Motor neuron (in vitro differentiated cells): ENCODE data around the gene KLF6. TPM values are rescaled to one million over a fixed set of nuclear protein-coding genes. Genes with fewer than 3 reads are reported as not detected.

Source experiments
- ATAC-seq, 8 experiments: fragments of 200-7000 bp; cut with Tn5 transposase; replicated peaks in 6 of 8; 2 replicates each; pipeline ENCODE4 v1.8.0; 2021; ENCODE audit warnings: mild to moderate bottlenecking in 8 of 8, moderate library complexity in 8 of 8
- H3K27ac ChIP-seq, 2 donors: fragments of 250-450 bp; sonication (Bioruptor Pico); 2 replicates each; pipeline ENCODE4 v1.9.0; 2021; ENCODE audit warnings: antibody characterized with exemption in 2 of 2, mild to moderate bottlenecking in 2 of 2, moderate library complexity in 1 of 2
- H3K4me1 ChIP-seq, 2 donors: fragments of 250-450 bp; sonication (Bioruptor Pico); replicated peaks in 1 of 2; 2 replicates each; pipeline ENCODE4 v1.6.1; 2021; ENCODE audit warnings: antibody characterized with exemption in 2 of 2, mild to moderate bottlenecking in 2 of 2, moderate library complexity in 1 of 2
- H3K4me3 ChIP-seq, 5 donors: fragments of 250-450 bp; sonication (Bioruptor Pico); 2 replicates each; pipeline ENCODE4 v1.9.0; 2021; ENCODE audit warnings: antibody characterized with exemption in 5 of 5, mild to moderate bottlenecking in 5 of 5, moderate library complexity in 4 of 5
- WGBS, 10 experiments: fragments of 450-650 bp; shearing (Covaris generic); methylation state at CpG; one replicate each; pipeline ENCODE4 v1.0.0; 2022; 5-methylcytosine and 5-hydroxymethylcytosine counted together
- in situ Hi-C, 9 experiments: fragments of 400-800 bp; cut with MboI; loops; one replicate each; pipeline ENCODE4 v1.15.0; 2021; ENCODE audit warnings: low sequenced_read_pairs in 9 of 9, low pct_unique_long_range_greater_than_20kb in 2 of 9; ENCODE audit not compliant: unreplicated experiment in 9 of 9
- total RNA-seq, 8 experiments: library from RNA; unstranded; fragments of 300-600 nt; gene quantifications; 2 replicates each; pipeline versions ENCODE4 v1.2.3 to v1.2.4, GENCODE V29; 2022

Gene KLF6
- total RNA-seq, 8 experiments from 2014 or later = 7.9 to 30.7 (median 23.7) TPM

- WGBS, 10 experiments = 15 to 100% (median 68%) methylated on average over 1 to 5 of the region's 6 CpGs; no CpG with 5 or more reads in 3 of the 10 experiments
- in situ Hi-C loops = loop anchor here in 1 of 9 experiments (25.0 kb wide), 1 partner anchor 503 kb away; no protein-coding TSS in a partner anchor
- peak in 1 of 8 experiments; percentile 19 for ATAC-seq
- peaks cover 27 to 41% of the 10 kb centered on the region in 2 donors for H3K4me1 ChIP-seq
- H3K27ac ChIP-seq = no peak overlapping the region
- H3K4me3 ChIP-seq = no peak overlapping the region
Observed at GRCh38 chr10:3765146-3765545, 19.9 kb downstream of the KLF6 start.

GRCh38 chr10:3764626-3765112 lies 20.3 kb downstream of the KLF6 start:
- 40 to 100% (median 90%) methylated on average over 1 to 4 of the region's 5 CpGs; no CpG with 5 or more reads in 3 of the 10 experiments for WGBS, 10 experiments
- H3K4me1 ChIP-seq = peaks cover 27 to 41% of the 10 kb centered on the region in 2 donors
- in situ Hi-C loops = loop anchor here in 1 of 9 experiments (25.0 kb wide), 1 partner anchor 502 kb away; no protein-coding TSS in a partner anchor
- no peak overlapping the region for H3K4me3 ChIP-seq
- ATAC-seq = no peak
- H3K27ac ChIP-seq = no peak overlapping the region

GRCh38 chr10:3763852-3764625 lies 21.0 kb downstream of the KLF6 start:
- peaks cover 27 to 41% of the 10 kb centered on the region in 2 donors for H3K4me1 ChIP-seq
- H3K27ac ChIP-seq = no peak overlapping the region
- WGBS, 10 experiments = 35 to 97% (median 74%) methylated on average over 3 to 6 of the region's 8 CpGs
- H3K4me3 ChIP-seq = no peak overlapping the region
- in situ Hi-C loops = loop anchor here in 1 of 9 experiments (25.0 kb wide), 1 partner anchor 502 kb away; no protein-coding TSS in a partner anchor
- ATAC-seq = peak in 1 of 8 experiments; percentile 36

- Histone ChIP-seq H3K4me1 (peaks cover 27 to 41% of the 10 kb centered on the region in 2 donors), H3K4me3 (no peak overlapping the region), H3K27ac (no peak overlapping the region)
- WGBS, 10 experiments = 70 to 100% (median 85%) methylated on average over 1 to 15 of the region's 20 CpGs; no CpG with 5 or more reads in 2 of the 10 experiments
- in situ Hi-C loops = loop anchor here in 1 of 9 experiments (25.0 kb wide), 1 partner anchor 501 kb away; no protein-coding TSS in a partner anchor
- ATAC-seq = no peak
Observed at GRCh38 chr10:3763035-3763456, 22.0 kb downstream of the KLF6 start.

DNA sequence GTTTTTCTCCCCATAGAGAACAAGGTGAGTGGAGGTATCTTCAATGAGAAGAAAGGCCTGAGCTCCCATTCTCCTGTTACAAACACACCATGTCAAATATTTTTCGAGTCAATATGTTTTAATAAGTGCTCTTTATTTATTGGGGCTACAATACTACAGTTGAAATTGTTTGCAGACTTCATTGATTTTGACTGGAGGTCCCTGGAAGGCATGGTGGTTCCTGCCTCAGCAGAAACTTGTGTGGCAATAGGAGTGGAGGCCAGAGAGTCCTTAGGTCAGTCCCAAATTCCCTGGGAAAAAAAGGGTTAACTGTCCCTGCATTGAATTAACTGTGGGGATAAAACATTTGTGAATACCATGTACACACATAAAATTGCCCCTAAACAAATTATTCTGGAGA lies 22.7 kb downstream of the KLF6 start:
- 40 to 100% (median 62%) methylated on average over 1 of the region's 1 CpG; no CpG with 5 or more reads in 4 of the 10 experiments for WGBS, 10 experiments

GRCh38 chr10:3761904-3762303 lies 23.1 kb downstream of the KLF6 start:
- in situ Hi-C loops = loop anchor here in 1 of 9 experiments (25.0 kb wide), 1 partner anchor 500 kb away; no protein-coding TSS in a partner anchor
- WGBS, 10 experiments = 0 to 93% (median 51%) methylated on average over 1 to 5 of the region's 5 CpGs; no CpG with 5 or more reads in 1 of the 10 experiments
- peaks cover 27 to 40% of the 10 kb centered on the region in 2 donors for H3K4me1 ChIP-seq
- no peak for ATAC-seq
- no peak overlapping the region for H3K27ac ChIP-seq
- H3K4me3 ChIP-seq = no peak overlapping the region

More for the DNA sequence above, 22.7 kb downstream of the KLF6 start:
- no peak overlapping the region for H3K27ac ChIP-seq
- ATAC-seq = no peak
- in situ Hi-C loops = loop anchor here in 1 of 9 experiments (25.0 kb wide), 1 partner anchor 500 kb away; no protein-coding TSS in a partner anchor
- no peak overlapping the region for H3K4me3 ChIP-seq
- peaks cover 27 to 41% of the 10 kb centered on the region in 2 donors for H3K4me1 ChIP-seq

DNA sequence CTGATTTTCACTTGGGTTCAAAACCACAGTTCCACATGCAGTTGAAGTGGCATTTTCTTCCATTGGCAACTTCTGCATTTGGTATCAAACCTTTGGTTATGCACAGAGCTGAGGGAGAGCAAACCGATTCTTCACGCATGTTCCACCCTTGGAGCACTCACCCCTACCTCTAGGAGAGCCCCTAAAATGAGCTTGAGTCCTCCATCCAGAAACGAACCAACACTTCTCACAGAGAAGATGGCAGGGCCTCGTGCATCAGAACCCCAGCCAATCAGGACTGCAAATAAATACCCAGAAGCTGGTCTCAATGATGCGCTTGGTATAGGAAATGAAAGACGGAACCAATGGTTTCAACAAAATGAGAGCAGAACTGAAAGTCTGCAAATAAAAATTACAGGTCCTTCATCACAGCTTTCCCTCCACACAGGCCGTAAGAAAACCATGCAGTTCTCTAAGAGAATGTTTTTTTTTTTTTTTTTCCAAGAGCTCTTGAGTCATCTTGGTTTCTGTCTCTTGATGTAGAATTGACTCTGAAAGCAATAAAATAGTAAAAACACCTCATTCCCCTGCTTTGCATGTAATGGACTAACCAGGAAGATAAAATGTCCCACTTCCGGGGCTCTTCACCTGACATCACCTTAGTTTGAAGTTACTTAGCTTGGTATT lies 23.9 kb downstream of the KLF6 start:
- WGBS, 10 experiments = 72 to 100% (median 94%) methylated on average over 1 to 8 of the region's 8 CpGs; no CpG with 5 or more reads in 1 of the 10 experiments
- H3K4me1 ChIP-seq = peaks cover 22 to 33% of the 10 kb centered on the region in 2 donors
- no peak overlapping the region for H3K27ac ChIP-seq
- ATAC-seq = peak in 1 of 8 experiments; percentile 32
- H3K4me3 ChIP-seq = no peak overlapping the region
- in situ Hi-C loops = loop anchor here in 1 of 9 experiments (25.0 kb wide), 1 partner anchor 499 kb away; no protein-coding TSS in a partner anchor

DNA sequence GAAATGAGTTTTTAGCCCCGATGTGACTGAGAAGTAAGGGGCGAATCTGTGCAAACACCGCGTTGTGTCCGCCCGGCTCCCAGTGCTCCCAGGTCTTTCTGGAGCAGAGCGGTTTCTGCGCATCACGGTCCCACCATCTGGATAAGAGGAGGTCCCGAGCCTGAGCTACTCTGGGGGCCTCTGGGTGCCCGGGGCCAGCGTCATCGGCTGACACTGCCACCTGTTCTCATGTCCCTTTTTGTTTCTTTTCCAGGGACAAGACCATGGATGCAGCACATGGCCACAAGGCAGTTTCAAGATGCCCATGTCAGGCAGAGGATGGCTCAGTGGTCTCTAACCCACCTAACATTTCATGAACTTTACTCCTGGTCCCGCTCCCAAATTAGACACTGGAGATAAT lies 24.9 kb downstream of the KLF6 start:
- Histone ChIP-seq H3K4me1 (peaks cover 22 to 29% of the 10 kb centered on the region in 2 donors), H3K27ac (no peak overlapping the region), H3K4me3 (no peak overlapping the region)
- WGBS, 10 experiments = 88 to 100% (median 96%) methylated on average over 1 to 9 of the region's 14 CpGs; no CpG with 5 or more reads in 2 of the 10 experiments
- no peak for ATAC-seq
- in situ Hi-C loops = loop anchor here in 1 of 9 experiments (25.0 kb wide), 1 partner anchor 498 kb away; no protein-coding TSS in a partner anchor

DNA sequence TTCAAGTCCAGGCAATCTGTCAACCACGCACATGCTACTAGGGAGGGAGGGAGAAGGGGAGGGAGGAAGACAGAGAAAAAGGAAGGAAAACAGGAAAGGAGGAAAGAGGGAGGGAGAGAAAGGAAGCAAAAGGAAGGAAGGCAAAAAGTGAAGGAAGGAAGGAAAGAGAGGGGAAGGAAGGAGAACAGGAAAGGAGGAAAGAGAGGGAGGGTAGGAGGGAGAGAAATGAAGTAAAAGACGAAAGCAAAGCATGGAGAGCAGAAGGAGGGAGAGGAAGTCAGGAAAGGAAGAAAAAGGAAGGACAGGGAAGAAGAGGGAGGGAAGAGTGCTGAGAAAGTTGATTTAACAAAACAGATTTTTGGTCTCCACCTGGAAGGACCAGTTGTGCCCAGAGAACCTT lies 25.6 kb downstream of the KLF6 start:
- WGBS, 10 experiments = 80 to 97% (median 92%) methylated on average over 1 to 2 of the region's 2 CpGs; no CpG with 5 or more reads in 2 of the 10 experiments
- in situ Hi-C loops = loop anchor here in 1 of 9 experiments (25.0 kb wide), 1 partner anchor 497 kb away; no protein-coding TSS in a partner anchor
- Histone ChIP-seq H3K4me3 (no peak overlapping the region), H3K27ac (no peak overlapping the region), H3K4me1 (peaks cover 21 to 26% of the 10 kb centered on the region in 2 donors)
- ATAC-seq = no peak

DNA sequence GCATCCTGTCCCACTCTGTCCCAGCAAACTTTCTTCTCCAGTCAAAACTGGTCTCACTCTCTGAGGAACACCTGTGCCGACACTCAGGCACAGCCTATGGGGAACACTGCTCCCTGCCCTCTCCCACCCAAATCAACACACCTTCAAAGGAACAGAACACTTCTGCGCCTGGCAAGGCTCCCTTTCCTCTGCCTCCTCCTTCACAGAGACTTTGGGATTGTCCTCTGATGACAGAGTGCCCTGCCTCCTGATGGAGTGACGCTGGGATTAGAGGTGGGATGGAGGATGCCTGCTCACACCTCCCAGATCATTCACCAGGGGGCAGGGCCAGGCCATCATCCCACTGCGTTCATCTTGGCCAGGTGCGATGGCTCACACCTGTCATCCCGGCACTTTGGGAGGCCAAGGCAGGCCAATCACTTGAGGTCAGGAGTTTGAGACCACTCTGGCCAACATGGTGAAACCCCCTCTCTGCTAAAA lies 26.5 kb downstream of the KLF6 start:
- Histone ChIP-seq H3K4me3 (no peak overlapping the region), H3K4me1 (peaks cover 21 to 23% of the 10 kb centered on the region in 2 donors), H3K27ac (no peak overlapping the region)
- in situ Hi-C loops = loop anchor here in 1 of 9 experiments (25.0 kb wide), 1 partner anchor 496 kb away; no protein-coding TSS in a partner anchor
- WGBS, 10 experiments = 88 to 100% (median 93%) methylated on average over 1 to 2 of the region's 6 CpGs; no CpG with 5 or more reads in 7 of the 10 experiments
- ATAC-seq = no peak

- in situ Hi-C loops = loop anchor here in 1 of 9 experiments (25.0 kb wide), 1 partner anchor 496 kb away; no protein-coding TSS in a partner anchor
- Histone ChIP-seq H3K27ac (no peak overlapping the region), H3K4me1 (peaks cover 21 to 23% of the 10 kb centered on the region in 2 donors), H3K4me3 (no peak overlapping the region)
- no peak for ATAC-seq
- WGBS, 10 experiments = 67 to 90% (median 78%) methylated on average over 2 to 13 of the region's 14 CpGs; no CpG with 5 or more reads in 1 of the 10 experiments
Observed at GRCh38 chr10:3757638-3758490, 27.1 kb downstream of the KLF6 start.
